OCI-LY7 (cell line): ENCODE data around the gene TPP1. TPM values are rescaled to one million over a fixed set of nuclear protein-coding genes. Genes with fewer than 3 reads are reported as not detected.

ENCODE experiments used
- BruUV-seq: library from RNA; stranded (reverse); fragments of 400-500 nt; replicated peaks from 2 replicates; lab custom pipeline; 2021; lab: Mats Ljungman, UMichigan
- CTCF ChIA-PET: fragments of 300-600 bp; sonication (Branson Sonifier 250); formaldehyde crosslinking; loops from one replicate; lab custom pipeline; 2022; ENCODE audit warnings: antibody characterized with exemption; ENCODE audit not compliant: unreplicated experiment; lab: Charles Lee
- POLR2A ChIA-PET: fragments of 300-600 bp; sonication (Branson Sonifier 250); formaldehyde crosslinking; loops from one replicate; lab custom pipeline; 2022; ENCODE audit warnings: antibody characterized with exemption; lab: Charles Lee
- DNase-seq: peaks from one replicate; pipeline ENCODE4 v3.0.0-alpha.2; 2015; ENCODE audit warnings: low spot score
- H2AFZ ChIP-seq: fragments of 200-600 bp; sonication (generic), shearing (Covaris generic); 2 replicates; pipeline ENCODE4 v1.6.1; 2014; ENCODE audit warnings: mild to moderate bottlenecking, antibody characterized with exemption, low read length, moderate library complexity
- H3K27ac ChIP-seq: fragments of 200-600 bp; sonication (generic); 2 replicates; pipeline ENCODE4 v1.5.1; 2014; ENCODE audit warnings: mixed run types, low read depth, mild to moderate bottlenecking, moderate library complexity, low read length, inconsistent platforms; ENCODE audit not compliant: poor library complexity, severe bottlenecking
- H3K36me3 ChIP-seq: fragments of 200-600 bp; sonication (generic); 2 replicates; pipeline ENCODE4 v1.6.1; 2014; ENCODE audit warnings: mild to moderate bottlenecking, antibody characterized with exemption, low read length, moderate library complexity, mixed read lengths; ENCODE audit not compliant: insufficient read depth
- H3K4me1 ChIP-seq: fragments of 200-600 bp; sonication (generic); 2 replicates; pipeline ENCODE4 v1.5.1; 2014; ENCODE audit warnings: mild to moderate bottlenecking, low read length; ENCODE audit not compliant: insufficient read depth, poor library complexity, severe bottlenecking
- H3K4me2 ChIP-seq: fragments of 200-600 bp; sonication (generic); 2 replicates; pipeline ENCODE4 v1.6.1; 2014; ENCODE audit warnings: mild to moderate bottlenecking, low read length
- H3K4me3 ChIP-seq: fragments of 200-600 bp; sonication (generic); 2 replicates; pipeline ENCODE4 v1.5.1; 2014; ENCODE audit warnings: mild to moderate bottlenecking, low read depth, low read length; ENCODE audit not compliant: poor library complexity, severe bottlenecking
- H3K79me2 ChIP-seq: fragments of 200-600 bp; sonication (generic); 2 replicates; pipeline ENCODE4 v1.6.1; 2016; ENCODE audit warnings: low read depth, mild to moderate bottlenecking, low read length, moderate library complexity, mixed read lengths; ENCODE audit not compliant: insufficient read depth
- H3K9me2 ChIP-seq: fragments of 200-600 bp; sonication (generic); 2 replicates; pipeline ENCODE4 v1.6.1; 2016; ENCODE audit warnings: mild to moderate bottlenecking, low read length, mixed read lengths; ENCODE audit not compliant: insufficient read depth
- H3K9me3 ChIP-seq: fragments of 200-600 bp; sonication (generic); 2 replicates; pipeline ENCODE4 v1.6.1; 2014; ENCODE audit warnings: mild to moderate bottlenecking, mixed run types, low read length, mixed read lengths
- H4K20me1 ChIP-seq: fragments of 200-600 bp; sonication (generic); 2 replicates; pipeline ENCODE4 v1.6.1; 2014; ENCODE audit warnings: mild to moderate bottlenecking, antibody characterized with exemption, low read length, moderate library complexity, mixed read lengths; ENCODE audit not compliant: insufficient read depth
- EZH2phosphoT487 ChIP-seq: fragments of 200-600 bp; sonication (generic); IDR thresholded peaks from 2 replicates; pipeline ENCODE4 v1.6.1; 2018; ENCODE audit warnings: low read depth, borderline replicate concordance, mild to moderate bottlenecking, mixed run types, antibody characterized with exemption, low read length, moderate library complexity, mixed read lengths
- intact Hi-C: fragments of 100-400 bp; cut with micrococcal nuclease; formaldehyde crosslinking; loops from one replicate; pipeline ENCODE4 v1.10.0; 2022; ENCODE audit not compliant: unreplicated experiment
- total RNA-seq, 2 experiments: library from RNA; depleted of rRNA in 1 of 2; stranded (reverse); fragments of >200 nt in 1 of 2; shearing (Covaris generic) in 1 of 2; gene quantifications; 2 replicates each; pipeline ENCODE4 v1.2.3, GENCODE V29; 2014 to 2022
- TF ChIP-seq, protein P1 (sequence below): fragments of 200-600 bp; sonication (generic); conservative IDR thresholded peaks from 2 replicates; pipeline ENCODE4 v1.5.1; 2014; ENCODE audit warnings: mild to moderate bottlenecking, antibody characterized with exemption, low read length, moderate library complexity, mixed read lengths

Gene TPP1
- total RNA-seq, 2 experiments from 2014 or later = 16.6 to 41.1 TPM

GRCh38 chr11:6653097-6653496 lies 33.9 kb upstream of the TPP1 start:
- Histone ChIP-seq H3K9me2 (no peaks in the 10 kb centered on the region), H3K79me2 (no peaks in the 10 kb centered on the region), H3K4me1 (no peaks in the 10 kb centered on the region), H3K27ac (no peak overlapping the region), H3K4me3 (no peak overlapping the region), H3K4me2 (no peak overlapping the region), H4K20me1 (no peaks in the 10 kb centered on the region), H3K36me3 (no peaks in the 10 kb centered on the region), H3K9me3 (no peaks in the 10 kb centered on the region), H2AFZ (no peak overlapping the region)
- intact Hi-C loops = no loop called here
- ChIA-PET CTCF (no interaction called here), POLR2A (interaction anchor here (0.6 to 0.8 kb wide), 2 partner anchors 9 to 157 kb away, joined by 3 read pairs; no protein-coding TSS in a partner anchor)
- BruUV-seq = no TSS peak
- TF ChIP-seq EZH2phosphoT487 = no peak
- TF ChIP-seq, protein P1, sequence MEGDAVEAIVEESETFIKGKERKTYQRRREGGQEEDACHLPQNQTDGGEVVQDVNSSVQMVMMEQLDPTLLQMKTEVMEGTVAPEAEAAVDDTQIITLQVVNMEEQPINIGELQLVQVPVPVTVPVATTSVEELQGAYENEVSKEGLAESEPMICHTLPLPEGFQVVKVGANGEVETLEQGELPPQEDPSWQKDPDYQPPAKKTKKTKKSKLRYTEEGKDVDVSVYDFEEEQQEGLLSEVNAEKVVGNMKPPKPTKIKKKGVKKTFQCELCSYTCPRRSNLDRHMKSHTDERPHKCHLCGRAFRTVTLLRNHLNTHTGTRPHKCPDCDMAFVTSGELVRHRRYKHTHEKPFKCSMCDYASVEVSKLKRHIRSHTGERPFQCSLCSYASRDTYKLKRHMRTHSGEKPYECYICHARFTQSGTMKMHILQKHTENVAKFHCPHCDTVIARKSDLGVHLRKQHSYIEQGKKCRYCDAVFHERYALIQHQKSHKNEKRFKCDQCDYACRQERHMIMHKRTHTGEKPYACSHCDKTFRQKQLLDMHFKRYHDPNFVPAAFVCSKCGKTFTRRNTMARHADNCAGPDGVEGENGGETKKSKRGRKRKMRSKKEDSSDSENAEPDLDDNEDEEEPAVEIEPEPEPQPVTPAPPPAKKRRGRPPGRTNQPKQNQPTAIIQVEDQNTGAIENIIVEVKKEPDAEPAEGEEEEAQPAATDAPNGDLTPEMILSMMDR = no peak
- no peak for DNase-seq

GRCh38 chr11:6652182-6652581 lies 33.0 kb upstream of the TPP1 start:
- Histone ChIP-seq H4K20me1 (no peaks in the 10 kb centered on the region), H3K9me3 (no peaks in the 10 kb centered on the region), H3K27ac (no peak overlapping the region), H2AFZ (no peak overlapping the region), H3K4me1 (peaks cover 5% of the 10 kb centered on the region), H3K36me3 (no peaks in the 10 kb centered on the region), H3K4me3 (no peak overlapping the region), H3K4me2 (no peak overlapping the region), H3K9me2 (no peaks in the 10 kb centered on the region), H3K79me2 (no peaks in the 10 kb centered on the region)
- intact Hi-C loops = no loop called here
- DNase-seq = no peak
- TF ChIP-seq, protein P1 = no peak
- no peak for TF ChIP-seq EZH2phosphoT487
- CTCF ChIA-PET = no interaction called here
- no TSS peak for BruUV-seq
- POLR2A ChIA-PET = interaction anchor here (0.6 to 1.0 kb wide), 3 partner anchors 25 to 40 kb away, joined by 3 to 4 read pairs (median 3); partner anchors contain the start of genes MRPL17 and TAF10

DNA sequence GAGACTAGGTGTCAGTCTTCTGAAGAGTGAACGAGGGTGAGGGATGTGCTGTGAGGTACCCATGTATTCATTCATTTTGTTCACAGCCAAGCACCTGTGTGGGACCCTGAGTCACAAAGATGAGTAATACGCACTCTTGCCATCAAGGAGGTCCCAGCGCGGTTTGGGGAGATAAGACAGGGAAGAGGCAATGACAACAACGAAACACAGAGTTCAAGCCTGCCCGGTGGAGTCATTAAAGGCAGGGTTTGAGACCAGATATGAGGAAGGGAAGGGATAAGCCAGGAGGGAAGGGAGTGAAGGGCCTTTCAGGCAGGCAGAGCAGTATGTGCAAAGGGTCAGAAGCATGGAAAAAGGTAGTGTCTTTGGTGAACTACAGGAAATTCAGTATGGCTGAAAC lies 31.8 kb upstream of the TPP1 start:
- Histone ChIP-seq H3K36me3 (no peaks in the 10 kb centered on the region), H3K4me1 (peaks cover 17% of the 10 kb centered on the region), H3K4me2 (no peak overlapping the region), H3K4me3 (no peak overlapping the region), H3K27ac (no peak overlapping the region), H3K9me2 (no peaks in the 10 kb centered on the region), H4K20me1 (no peaks in the 10 kb centered on the region), H2AFZ (no peak overlapping the region), H3K79me2 (no peaks in the 10 kb centered on the region), H3K9me3 (no peaks in the 10 kb centered on the region)
- DNase-seq = no peak
- intact Hi-C loops = no loop called here
- TF ChIP-seq, protein P1 = no peak
- no peak for TF ChIP-seq EZH2phosphoT487
- no TSS peak for BruUV-seq
- POLR2A ChIA-PET = no interaction called here
- CTCF ChIA-PET = no interaction called here
